ENCODE data around the gene CYB5R2.

- no peak for TF ChIP-seq JUNB (IDR thresholded peaks at IDR 0.05; ENCODE audit: unreplicated experiment)
- TF ChIP-seq CTCF (conservative IDR thresholded peaks at IDR 0.05; ENCODE audit: low read depth in 2 of 2) = no peak
- no peak for TF ChIP-seq REST (IDR thresholded peaks at IDR 0.05; ENCODE audit: unreplicated experiment)
- no peak for TF ChIP-seq POLR2AphosphoS5 (IDR thresholded peaks at IDR 0.05; ENCODE audit: low read depth)
- TF ChIP-seq EZH2phosphoT487 (IDR thresholded peaks at IDR 0.05; ENCODE audit: unreplicated experiment) = no peak
- TF ChIP-seq ZNF114 (CRISPR knock-in tag; IDR thresholded peaks at IDR 0.05) = no peak
- no peak for TF ChIP-seq EZH2 (IDR thresholded peaks at IDR 0.05; ENCODE audit: low read depth, unreplicated experiment)
- no peak for TF ChIP-seq ZNF331 (CRISPR knock-in tag; IDR thresholded peaks at IDR 0.05; ENCODE audit: low read depth)
These were observed 30.0 kb downstream of the CYB5R2 start for GRCh38 chr11:7643314-7643713.
